HepG2 (cell line): ENCODE data around the gene METTL22. TPM values are rescaled to one million over a fixed set of nuclear protein-coding genes. Genes with fewer than 3 reads are reported as not detected.

Experiments
- ARNTL ChIP-seq: sonication (generic); formaldehyde crosslinking; IDR thresholded peaks from 2 replicates; pipeline ENCODE4 v1.4.0; 2020; ENCODE audit warnings: mild to moderate bottlenecking, missing genetic modification reagents
- CC2D1A ChIP-seq: sonication (generic); formaldehyde crosslinking; IDR thresholded peaks from 2 replicates; pipeline ENCODE4 v1.8.1; 2023; ENCODE audit warnings: mild to moderate bottlenecking, missing genetic modification reagents
- GMEB1 ChIP-seq: sonication (generic); formaldehyde crosslinking; IDR thresholded peaks from 2 replicates; pipeline ENCODE4 v1.5.1; 2020; ENCODE audit warnings: missing genetic modification reagents, mild to moderate bottlenecking, borderline replicate concordance
- GPN1 ChIP-seq: sonication (generic); formaldehyde crosslinking; IDR thresholded peaks from 2 replicates; pipeline ENCODE4 v1.5.1; 2020; ENCODE audit warnings: missing genetic modification reagents, borderline replicate concordance
- KLF15 ChIP-seq: sonication (generic); formaldehyde crosslinking; IDR thresholded peaks from 2 replicates; pipeline ENCODE4 v1.8.1; 2023; ENCODE audit warnings: borderline replicate concordance, mild to moderate bottlenecking, inconsistent platforms, missing genetic modification reagents, mixed read lengths
- MTA3 ChIP-seq: sonication (generic); formaldehyde crosslinking; IDR thresholded peaks from 2 replicates; pipeline ENCODE4 v1.4.0; 2020; ENCODE audit warnings: missing genetic modification reagents
- MYPOP ChIP-seq: sonication (generic); formaldehyde crosslinking; IDR thresholded peaks from 2 replicates; pipeline ENCODE4 v1.8.1; 2023; ENCODE audit warnings: mild to moderate bottlenecking, moderate library complexity, missing genetic modification reagents
- NCOA5 ChIP-seq: sonication (generic); formaldehyde crosslinking; IDR thresholded peaks from 2 replicates; pipeline ENCODE4 v1.4.0; 2020; ENCODE audit warnings: missing genetic modification reagents
- NR2F6 ChIP-seq, 2 experiments: IDR thresholded peaks; 2 replicates each; pipeline ENCODE4 v1.6.1; 2016; ENCODE audit warnings: antibody characterized with exemption in 1 of 2, mild to moderate bottlenecking in 1 of 2
- PRDM15 ChIP-seq: sonication (generic); formaldehyde crosslinking; IDR thresholded peaks from 2 replicates; pipeline ENCODE4 v1.4.0; 2020; ENCODE audit warnings: missing genetic modification reagents
- RCOR2 ChIP-seq: IDR thresholded peaks from 2 replicates; pipeline ENCODE4 v1.6.1; 2016; ENCODE audit warnings: missing biosample characterization, missing genetic modification reagents
- RORA ChIP-seq: sonication (generic); formaldehyde crosslinking; IDR thresholded peaks from 2 replicates; pipeline ENCODE4 v1.5.0; 2020; ENCODE audit warnings: mild to moderate bottlenecking, missing genetic modification reagents, moderate library complexity
- SCMH1 ChIP-seq: sonication (generic); formaldehyde crosslinking; IDR thresholded peaks from 2 replicates; pipeline ENCODE4 v1.9.0; 2021; ENCODE audit warnings: missing genetic modification reagents, mild to moderate bottlenecking, borderline replicate concordance
- SOX6 ChIP-seq, 2 experiments: fragments of 450-650 bp in 1 of 2; sonication (generic) in 1 of 2; formaldehyde crosslinking in 1 of 2; IDR thresholded peaks; 2 replicates each; pipeline versions ENCODE4 v1.4.0 to v1.6.1; 2017 to 2020; ENCODE audit warnings: antibody characterized with exemption in 1 of 2, mild to moderate bottlenecking in 1 of 2, missing genetic modification reagents in 1 of 2
- TBL1XR1 ChIP-seq: fragments of 150-350 bp; IDR thresholded peaks from 2 replicates; pipeline ENCODE4 v1.6.1; 2014; ENCODE audit warnings: borderline replicate concordance, low read length; ENCODE audit not compliant: partially characterized antibody
- ZFP36L1 ChIP-seq: sonication (generic); formaldehyde crosslinking; IDR thresholded peaks from 2 replicates; pipeline ENCODE4 v1.8.0; 2022; ENCODE audit warnings: mild to moderate bottlenecking, missing genetic modification reagents, moderate library complexity
- ZFP37 ChIP-seq: sonication (generic); formaldehyde crosslinking; IDR thresholded peaks from 2 replicates; pipeline ENCODE4 v1.4.0; 2020; ENCODE audit warnings: missing genetic modification reagents, borderline replicate concordance
- ZMAT3 ChIP-seq: sonication (generic); formaldehyde crosslinking; conservative IDR thresholded peaks from 2 replicates; pipeline ENCODE4 v1.7.0; 2021; ENCODE audit warnings: missing genetic modification reagents
- ZNF138 ChIP-seq: sonication (generic); formaldehyde crosslinking; IDR thresholded peaks from 2 replicates; pipeline ENCODE4 v1.5.0; 2020; ENCODE audit warnings: mild to moderate bottlenecking, low read depth, missing genetic modification reagents
- ZNF256 ChIP-seq: sonication (generic); formaldehyde crosslinking; conservative IDR thresholded peaks from 2 replicates; pipeline ENCODE4 v1.4.0; 2020; ENCODE audit warnings: missing genetic modification reagents
- ZNF3 ChIP-seq: IDR thresholded peaks from 2 replicates; pipeline ENCODE4 v1.7.0; 2017; ENCODE audit warnings: inconsistent platforms
- ZNF468 ChIP-seq: sonication (generic); formaldehyde crosslinking; IDR thresholded peaks from 2 replicates; pipeline ENCODE4 v1.8.0; 2022; ENCODE audit warnings: mild to moderate bottlenecking, moderate library complexity, missing genetic modification reagents
- ZNF510 ChIP-seq: sonication (generic); formaldehyde crosslinking; IDR thresholded peaks from 2 replicates; pipeline ENCODE4 v1.4.0; 2020; ENCODE audit warnings: low read depth, mild to moderate bottlenecking, missing genetic modification reagents
- ZNF564 ChIP-seq: sonication (generic); formaldehyde crosslinking; IDR thresholded peaks from 2 replicates; pipeline ENCODE4 v1.8.1; 2023; ENCODE audit warnings: mild to moderate bottlenecking, missing genetic modification reagents
- ZNF570 ChIP-seq: sonication (generic); formaldehyde crosslinking; IDR thresholded peaks from 2 replicates; pipeline ENCODE4 v1.4.0; 2020; ENCODE audit warnings: mild to moderate bottlenecking, missing genetic modification reagents, borderline replicate concordance
- polyA plus RNA-seq, 8 experiments: library from polyadenylated mRNA; depleted of rRNA in 3 of 8; stranded (reverse) in 7 of 8; unstranded in 1 of 8; fragments of >200 nt; fragmentation: Illumina TruSeq in 4 of 8; extraction: Trizol in 4 of 8; gene quantifications; 2 replicates each; pipeline versions ENCODE4 v1.2.1 to v1.2.3, GENCODE V29; 2011 to 2016; ENCODE audit warnings: low read depth in 4 of 8, missing spikeins in 1 of 8, mixed read lengths in 1 of 8; ENCODE audit not compliant: insufficient read depth in 1 of 8
- total RNA-seq, 5 experiments: library from RNA; depleted of rRNA; stranded (reverse); fragments of >200 nt; fragmentation: Illumina TruSeq; extraction: Trizol; gene quantifications; 2 replicates each; pipeline ENCODE4 v1.2.3, GENCODE V29; 2016; ENCODE audit warnings: low read depth in 1 of 5

The METTL22 gene
- total and polyA plus RNA-seq, 2 of the 13 experiments (the other 11 are each of a cell fraction or from before 2014, with no cell fraction given): 36.2 to 94.8 TPM

GRCh38 chr16:8674413-8675022, 53.0 kb downstream of the METTL22 start, which contains the start of gene ABAT (continued):
- TF ChIP-seq NR2F6 (IDR thresholded peaks at IDR 0.05) (no peak), NR2F6 (CRISPR knock-in tag; IDR thresholded peaks at IDR 0.05) (peak; percentile 46; the same call in 1 of the 2 replicates), ZNF570 (CRISPR knock-in tag) (0 out of 2 replicates have a peak, but pooled peaks have one; percentile 79), ZNF510 (peak; percentile 76; the same call in 1 of the 2 replicates), ZMAT3 (CRISPR knock-in tag) (no peak), SOX6 (IDR thresholded peaks at IDR 0.05) (no peak), SOX6 (CRISPR knock-in tag; IDR thresholded peaks at IDR 0.05) (peak; percentile 50), MTA3 (no peak), PRDM15 (CRISPR knock-in tag) (peak; percentile 70; the same call in 1 of the 2 replicates), GPN1 (CRISPR knock-in tag) (no peak), CC2D1A (CRISPR knock-in tag) (no peak), KLF15 (CRISPR knock-in tag) (peak; percentile 98), ZNF138 (CRISPR knock-in tag) (no peak), RCOR2 (0 out of 2 replicates have a peak, but pooled peaks have one; percentile 17), ZFP37 (peak; percentile 60; the same call in 1 of the 2 replicates), NCOA5 (no peak), TBL1XR1 (no peak), ZNF564 (CRISPR knock-in tag) (peak; percentile 47), ZFP36L1 (no peak), ARNTL (CRISPR knock-in tag) (no peak; the same call in 1 of the 2 replicates), MYPOP (CRISPR knock-in tag) (0 out of 2 replicates have a peak, but pooled peaks have one; percentile 3), ZNF3 (CRISPR knock-in tag) (no peak), RORA (CRISPR knock-in tag) (no peak), ZNF468 (CRISPR knock-in tag) (no peak), GMEB1 (CRISPR knock-in tag) (peak; percentile 51; the same call in 1 of the 2 replicates), ZNF256 (CRISPR knock-in tag) (no peak), SCMH1 (CRISPR knock-in tag) (no peak)
